Left colon (tissue), 2 donors: Measurements from ENCODE around the gene NEFH. TPM values are rescaled to one million over a fixed set of nuclear protein-coding genes. Genes with fewer than 3 reads are reported as not detected.
"Not testable (repeated sequence)": the region's sequence is repeated elsewhere in the genome, so short reads cannot be mapped to it uniquely, and the experiment has no call there.

Experiments used
- ATAC-seq: fragments of 200-7000 bp; cut with Tn5 transposase; one replicate; pipeline ENCODE4 v1.9.1; 2020; ENCODE audit warnings: mild to moderate bottlenecking, moderate library complexity
- DNase-seq, 2 donors: peaks; one replicate each; pipeline ENCODE4 v3.0.0-alpha.2; 2020
- intact Hi-C, 2 donors: fragments of 100-400 bp; cut with DNase I in 1 of 2; cut with micrococcal nuclease in 1 of 2; formaldehyde crosslinking; loops; one replicate each; pipeline versions ENCODE4 v1.11.2 to v1.14.0; 2022; cut with DNase I, micrococcal nuclease
- total RNA-seq, 2 donors: library from RNA; stranded (reverse); fragmentation: NEBNext Ultra II Directional; extraction: Animal tissue kit (Norgen Biotek cat#: 25700); gene quantifications; one replicate each; pipeline ENCODE4 v1.2.1, GENCODE V29; 2021
- donor health status: DM: no; HTN: no; CAD: no.
- donor health status: DM: yes; HTN: yes; CAD: no.

NEFH gene
- total RNA-seq, 2 donors from 2014 or later: 0.12 to 0.34 TPM

DNA sequence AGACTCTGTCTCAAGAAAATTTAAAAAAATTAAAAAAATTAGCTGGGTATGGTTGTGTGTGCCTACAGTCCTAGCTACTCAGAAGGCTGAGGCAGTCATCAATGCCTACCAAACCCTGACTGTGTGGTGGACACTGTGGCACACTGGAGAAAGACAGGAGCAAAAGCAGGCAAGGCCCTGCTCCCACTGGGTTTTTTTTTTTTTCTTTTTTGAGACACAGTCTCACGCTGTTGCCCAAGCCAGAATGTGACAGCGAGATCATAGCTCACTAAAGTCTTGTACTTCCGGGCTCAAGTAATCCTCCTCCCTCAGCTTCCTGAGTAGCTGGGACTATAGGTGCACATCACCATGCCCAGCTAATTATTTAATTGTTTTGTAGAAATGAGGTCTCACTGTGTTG, 4.6 kb downstream of the NEFH start:
- ATAC-seq (no peak), DNase-seq (no peak)
- intact Hi-C loops: no loop called here

DNA sequence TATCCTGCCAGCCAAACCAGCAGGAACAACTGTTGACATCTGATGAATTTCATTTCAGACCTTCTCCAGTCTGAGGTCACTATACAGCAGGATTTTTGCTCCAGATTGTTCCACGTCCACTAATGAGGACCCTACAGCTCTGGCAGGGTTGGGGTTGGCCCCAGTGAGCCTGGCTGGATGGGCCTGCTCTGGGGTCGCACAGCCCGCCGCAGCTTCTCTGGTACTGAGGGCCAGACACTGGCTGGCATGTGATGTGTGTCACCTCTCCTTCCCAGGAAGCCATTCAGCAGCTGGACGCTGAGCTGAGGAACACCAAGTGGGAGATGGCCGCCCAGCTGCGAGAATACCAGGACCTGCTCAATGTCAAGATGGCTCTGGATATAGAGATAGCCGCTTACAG, 5.4 kb downstream of the NEFH start:
- ATAC-seq: no peak
- no peak for DNase-seq
- intact Hi-C loops: no loop called here

DNA sequence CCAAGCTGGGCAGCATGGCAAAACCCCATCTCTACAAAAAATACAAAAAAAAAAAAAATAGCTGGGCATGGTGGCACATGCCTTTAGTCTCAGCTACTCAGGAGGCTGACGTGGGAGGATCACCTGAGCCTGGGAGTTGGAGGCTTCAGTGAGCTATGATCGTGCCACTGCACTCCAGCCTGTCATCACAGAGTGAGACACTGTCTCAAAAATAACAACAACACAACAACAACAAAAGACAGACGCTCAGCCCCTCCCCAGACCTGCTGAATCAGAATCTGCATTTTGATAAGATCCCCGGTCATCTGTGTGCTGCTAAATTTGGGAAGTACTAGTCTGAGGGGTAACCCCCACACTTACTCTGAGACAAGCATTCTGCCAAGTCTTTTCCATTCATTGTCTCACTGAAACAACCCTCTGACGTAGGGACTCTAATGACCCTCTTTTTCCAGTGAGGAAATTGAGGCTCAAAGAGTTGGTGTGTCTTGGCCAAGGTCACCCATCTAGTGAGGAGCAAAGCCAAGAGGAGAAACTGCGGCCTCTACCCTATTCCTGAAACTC, 7.5 kb downstream of the NEFH start:
- intact Hi-C loops: no loop called here
- no peak for DNase-seq
- no peak for ATAC-seq

DNA sequence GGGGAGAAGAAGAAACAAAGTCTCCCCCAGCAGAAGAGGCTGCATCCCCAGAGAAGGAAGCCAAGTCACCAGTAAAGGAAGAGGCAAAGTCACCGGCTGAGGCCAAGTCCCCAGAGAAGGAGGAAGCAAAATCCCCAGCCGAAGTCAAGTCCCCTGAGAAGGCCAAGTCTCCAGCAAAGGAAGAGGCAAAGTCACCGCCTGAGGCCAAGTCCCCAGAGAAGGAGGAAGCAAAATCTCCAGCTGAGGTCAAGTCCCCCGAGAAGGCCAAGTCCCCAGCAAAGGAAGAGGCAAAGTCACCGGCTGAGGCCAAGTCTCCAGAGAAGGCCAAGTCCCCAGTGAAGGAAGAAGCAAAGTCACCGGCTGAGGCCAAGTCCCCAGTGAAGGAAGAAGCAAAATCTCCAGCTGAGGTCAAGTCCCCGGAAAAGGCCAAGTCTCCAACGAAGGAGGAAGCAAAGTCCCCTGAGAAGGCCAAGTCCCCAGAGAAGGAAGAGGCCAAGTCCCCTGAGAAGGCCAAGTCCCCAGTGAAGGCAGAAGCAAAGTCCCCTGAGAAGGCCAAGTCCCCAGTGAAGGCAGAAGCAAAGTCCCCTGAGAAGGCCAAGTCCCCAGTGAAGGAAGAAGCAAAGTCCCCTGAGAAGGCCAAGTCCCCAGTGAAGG, 9.2 kb downstream of the NEFH start:
- intact Hi-C loops, DNase-seq, ATAC-seq: not testable (repeated sequence)

- ATAC-seq (peak; percentile 82), DNase-seq (peak in 1 of 2 donors; percentile 27)
- intact Hi-C loops: no loop called here
Measured at GRCh38 chr22:29491012-29491411, 11.0 kb downstream of the NEFH start.

GRCh38 chr22:29493636-29494035, 13.6 kb downstream of the NEFH start:
- intact Hi-C loops: no loop called here
- no peak for ATAC-seq
- DNase-seq: no peak

DNA sequence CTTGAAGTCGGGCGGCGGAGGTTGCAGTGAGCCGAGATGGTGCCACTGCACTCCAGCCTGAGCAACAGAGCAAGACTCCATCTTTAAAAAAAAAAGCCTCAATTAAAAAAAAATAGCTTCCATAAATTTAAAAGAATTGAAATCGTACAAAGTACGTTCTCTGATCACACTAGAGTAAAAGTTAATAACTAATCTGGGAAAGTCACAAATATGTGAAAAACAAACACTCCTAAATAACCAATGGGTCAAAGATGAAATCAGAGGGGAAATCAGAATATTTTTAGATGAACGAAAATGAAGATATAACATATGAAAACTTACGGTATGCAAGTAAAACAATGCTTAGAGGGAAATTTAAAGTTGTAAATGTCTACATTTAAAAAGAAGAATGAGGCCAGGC, 19.8 kb downstream of the NEFH start:
- intact Hi-C loops: no loop called here
- ATAC-seq (peak; percentile 35), DNase-seq (no peak)

GRCh38 chr22:29503811-29504372, 23.9 kb downstream of the NEFH start:
- intact Hi-C loops: no loop called here
- ATAC-seq (peak; percentile 57), DNase-seq (peak; percentile 38 to 52)

DNA sequence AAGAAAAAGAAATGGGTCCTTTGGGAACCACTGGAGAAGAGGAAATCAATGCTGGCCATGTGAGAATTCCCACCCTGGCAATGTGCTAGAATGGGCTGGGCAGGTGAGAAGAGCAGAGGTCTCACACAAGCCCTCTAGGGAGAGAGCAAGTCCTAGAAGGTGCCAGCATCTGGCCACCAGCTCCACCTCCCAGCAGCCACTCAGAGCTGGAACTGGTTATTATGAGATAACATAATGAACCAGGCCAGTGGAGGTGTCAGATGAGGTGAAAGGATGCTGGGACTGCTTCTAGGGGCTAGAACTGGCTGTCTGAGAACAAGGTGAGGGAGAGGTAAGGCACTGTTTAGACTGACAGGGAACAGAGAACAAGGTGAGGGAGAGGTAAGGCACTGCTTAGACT, 29.3 kb downstream of the NEFH start:
- DNase-seq (no peak), ATAC-seq (no peak)
- intact Hi-C loops: no loop called here

- intact Hi-C loops: no loop called here
- DNase-seq (no peak), ATAC-seq (no peak)
Measured at GRCh38 chr22:29509815-29510214, 29.8 kb downstream of the NEFH start.

DNA sequence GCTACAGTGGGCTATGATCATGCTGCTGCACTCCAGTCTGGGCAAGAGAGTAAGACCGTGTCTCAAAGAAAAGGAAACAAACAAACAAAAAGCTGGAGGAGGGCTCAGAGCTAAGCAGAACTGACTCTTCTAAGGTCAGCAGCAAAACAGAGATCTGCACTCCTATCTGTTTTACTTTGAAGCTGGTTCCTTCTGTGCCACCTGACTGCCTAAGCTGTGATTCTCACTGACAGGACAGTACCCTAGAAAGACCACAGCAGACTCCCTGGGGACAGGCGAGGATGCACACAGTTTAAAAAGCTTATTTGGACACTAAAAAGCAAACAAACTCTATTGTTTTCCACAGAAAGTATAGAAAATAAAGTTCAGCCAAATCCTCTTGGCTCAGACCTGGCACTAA, 30.5 kb downstream of the NEFH start:
- DNase-seq (no peak), ATAC-seq (no peak)
- intact Hi-C loops: no loop called here

- ATAC-seq (no peak), DNase-seq (no peak)
- intact Hi-C loops: no loop called here
Measured at GRCh38 chr22:29511126-29511862, 31.3 kb downstream of the NEFH start.

GRCh38 chr22:29512031-29512430, 32.0 kb downstream of the NEFH start:
- ATAC-seq: no peak
- DNase-seq: no peak
- intact Hi-C loops: no loop called here

DNA sequence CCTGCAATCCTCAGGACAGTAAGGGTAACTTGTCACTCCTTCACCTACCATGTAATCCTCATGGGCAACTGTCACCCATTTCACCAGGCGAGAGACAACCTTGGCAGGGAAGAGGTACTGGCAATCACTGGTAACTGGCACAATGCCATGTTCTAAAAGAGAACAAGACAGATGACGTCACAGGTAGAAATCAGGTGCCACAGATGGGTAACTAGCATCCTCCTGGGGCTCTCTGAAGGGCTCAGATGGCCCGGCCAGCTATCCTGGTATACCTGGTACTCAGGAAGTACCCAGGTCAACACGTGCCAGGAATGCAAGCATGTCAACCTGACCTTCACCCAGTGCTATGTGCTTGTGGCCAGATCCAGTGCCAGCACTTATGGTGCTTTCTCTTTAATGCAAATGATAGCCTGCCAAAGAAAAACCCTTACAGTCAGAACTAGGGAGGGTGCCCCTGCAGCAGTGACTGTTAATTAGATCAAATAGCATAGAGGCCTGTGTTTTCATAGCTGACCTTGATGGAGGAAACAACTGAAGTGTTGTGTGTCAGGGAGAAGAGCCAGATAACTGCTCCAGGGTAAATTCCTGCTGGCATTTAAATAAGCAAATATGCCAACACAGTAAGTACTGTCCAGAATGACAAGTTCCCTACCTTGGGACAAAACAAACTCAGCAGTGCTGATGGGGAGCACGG, 37.3 kb downstream of the NEFH start:
- ATAC-seq (no peak), DNase-seq (no peak)
- intact Hi-C loops: no loop called here

DNA sequence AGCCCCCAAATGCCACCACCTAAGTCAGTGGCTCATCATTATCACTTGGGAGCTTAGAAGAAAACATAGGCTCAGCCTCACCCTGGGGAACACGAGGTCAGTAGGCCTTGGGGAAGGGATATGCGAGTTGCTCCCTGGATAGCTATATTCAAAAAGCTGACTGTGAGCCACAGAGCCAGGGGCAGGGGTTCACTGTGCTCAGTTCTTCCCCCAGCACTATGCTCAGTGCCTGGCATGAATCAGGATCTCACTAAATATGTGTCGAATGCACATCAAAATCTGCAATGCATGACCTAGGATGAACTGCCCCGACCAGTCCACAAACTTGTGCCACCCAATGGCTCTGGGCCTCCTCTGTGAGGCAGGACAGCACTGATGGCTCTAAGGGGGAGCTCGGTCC, 38.4 kb downstream of the NEFH start:
- DNase-seq (no peak), ATAC-seq (no peak)

DNA sequence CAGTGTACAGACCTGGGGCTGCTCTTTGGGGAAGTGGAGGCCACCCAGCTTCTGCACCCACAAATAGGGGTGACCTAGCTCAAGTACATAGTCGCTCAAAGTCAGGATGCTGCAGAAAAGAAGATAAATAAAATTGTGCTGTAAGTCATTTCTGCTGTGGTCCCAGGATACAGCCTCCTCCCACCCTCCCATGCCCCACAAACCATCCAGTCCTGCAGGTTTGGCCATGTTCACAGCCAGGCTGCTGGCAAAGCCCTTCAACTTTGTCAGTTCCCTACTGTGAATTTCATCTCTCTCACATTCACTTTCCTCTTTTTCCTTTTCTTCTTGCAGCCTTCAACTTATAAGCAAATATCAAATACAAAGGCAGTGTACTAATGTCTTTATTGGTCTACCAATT, 40.0 kb downstream of the NEFH start:
- intact Hi-C loops: loop anchor here in 1 of 2 donors (10.0 kb wide), 1 partner anchor 125 kb away; no protein-coding TSS in a partner anchor
- no peak for ATAC-seq
- no peak for DNase-seq

More for the DNA sequence above, 38.4 kb downstream of the NEFH start:
- intact Hi-C loops: no loop called here

- DNase-seq (no peak), ATAC-seq (no peak)
- intact Hi-C loops: loop anchor here in 1 of 2 donors (10.0 kb wide), 1 partner anchor 126 kb away; no protein-coding TSS in a partner anchor
Measured at GRCh38 chr22:29520851-29521250, 40.8 kb downstream of the NEFH start.

DNA sequence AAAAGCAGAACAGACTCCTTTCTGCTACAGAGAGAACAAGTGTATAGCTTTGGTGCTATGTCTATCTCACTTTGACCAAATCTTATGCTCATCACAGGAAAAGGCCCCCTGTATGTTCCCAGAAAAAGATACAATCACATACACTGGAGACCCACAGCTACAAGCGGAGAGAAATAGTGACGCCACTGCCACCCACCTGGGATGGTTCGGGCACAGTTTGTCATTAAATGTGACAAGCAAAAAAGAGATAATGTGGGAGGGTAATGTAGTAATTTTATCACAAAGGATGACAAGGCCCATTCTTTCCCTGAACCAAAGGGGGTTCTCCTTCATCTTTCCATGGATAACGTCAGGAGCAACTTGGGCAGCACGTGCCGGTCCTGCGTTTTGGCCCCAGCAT, 41.5 kb downstream of the NEFH start:
- intact Hi-C loops: loop anchor here in 1 of 2 donors (10.0 kb wide), 1 partner anchor 127 kb away; no protein-coding TSS in a partner anchor
- DNase-seq (no peak), ATAC-seq (no peak)

DNA sequence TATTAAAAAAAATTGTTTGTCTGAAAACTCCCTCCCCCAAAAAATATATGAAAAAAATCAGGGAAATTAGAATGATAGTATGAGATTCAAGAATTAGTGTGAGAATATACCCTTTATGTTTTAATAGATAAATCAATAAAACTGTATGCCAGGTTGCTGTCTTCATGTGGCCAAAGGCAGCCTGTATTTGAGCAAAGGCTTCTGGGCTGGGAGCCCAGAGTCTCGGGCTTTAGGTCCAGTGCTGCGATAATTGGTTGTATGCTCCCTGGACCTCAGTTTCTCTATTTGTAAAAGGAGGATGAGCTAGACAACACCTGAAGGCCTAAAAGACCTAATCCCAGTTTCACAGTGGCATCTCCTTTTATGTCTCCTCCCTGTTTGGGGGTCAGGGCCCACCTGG, 43.7 kb downstream of the NEFH start:
- DNase-seq (no peak), ATAC-seq (no peak)
- intact Hi-C loops: loop anchor here in 1 of 2 donors (10.0 kb wide), 1 partner anchor 129 kb away; no protein-coding TSS in a partner anchor
